Ovary (tissue), 9 donors: ENCODE data around the gene MIF. TPM values are rescaled to one million over a fixed set of nuclear protein-coding genes. Genes with fewer than 3 reads are reported as not detected.

ENCODE experiments used
- DNase-seq, 5 donors: peaks; one replicate each; pipeline ENCODE4 v3.0.0-alpha.2; 2019 to 2020
- H3K27ac ChIP-seq, 2 donors: fragments of 200-600 bp; one replicate each; pipeline versions ENCODE4 v1.5.1 to v1.8.0; 2019 to 2022
- H3K27me3 ChIP-seq: fragments of 200-600 bp; one replicate; pipeline ENCODE4 v1.8.0; 2022
- H3K36me3 ChIP-seq: fragments of 200-600 bp; sonication (generic); one replicate; pipeline ENCODE4 v1.5.1; 2019
- H3K4me1 ChIP-seq: one replicate; pipeline ENCODE4 v1.8.1; 2013; ENCODE audit warnings: mild to moderate bottlenecking, moderate library complexity; ENCODE audit not compliant: insufficient read depth
- H3K4me3 ChIP-seq: fragments of 200-600 bp; sonication (generic); one replicate; pipeline ENCODE4 v1.5.1; 2017
- H3K9me3 ChIP-seq, 2 donors: fragments of 200-600 bp in 1 of 2; sonication (generic) in 1 of 2; one replicate each; pipeline versions ENCODE4 v1.5.1 to v1.8.1; 2013 to 2019; ENCODE audit warnings: mild to moderate bottlenecking in 1 of 2, moderate library complexity in 1 of 2
- CTCF ChIP-seq, 3 donors: fragments of 450-650 bp in 2 of 3; fragments of 200-600 bp in 1 of 3; IDR thresholded peaks; one replicate each; pipeline versions ENCODE4 v1.5.1 to v1.8.0; 2016 to 2022; ENCODE audit warnings: antibody characterized with exemption in 3 of 3, mild to moderate bottlenecking in 1 of 3
- EP300 ChIP-seq: sonication (generic); formaldehyde crosslinking; IDR thresholded peaks from one replicate; pipeline ENCODE4 v1.6.1; 2017; ENCODE audit warnings: antibody characterized with exemption
- POLR2A ChIP-seq: fragments of 450-650 bp; IDR thresholded peaks from one replicate; pipeline ENCODE4 v1.6.1; 2017; ENCODE audit warnings: antibody characterized with exemption, mild to moderate bottlenecking, moderate library complexity
- WGBS, 3 donors: extraction: QIAGEN DNeasy Blood & Tissue Kit in 1 of 3; methylation state at CpG; one replicate each; pipeline versions ENCODE4 v1.1.5 to v1.1.7; 2013 to 2017; 5-methylcytosine and 5-hydroxymethylcytosine counted together
- intact Hi-C, 4 donors: fragments of 100-400 bp; cut with DNase I; formaldehyde crosslinking; loops; one replicate each; pipeline versions ENCODE4 v1.11.0 to v1.15.1; 2022 to 2023
- polyA plus RNA-seq, 2 donors: library from polyadenylated mRNA; stranded (reverse); fragments of 200-250 nt in 1 of 2; fragments of 350-450 nt in 1 of 2; fragmentation: Illumina TruSeq in 1 of 2; extraction: RNeasy Lipid Tissue Mini Kit (QIAGEN cat#74804) in 1 of 2; gene quantifications; one replicate each; pipeline ENCODE4 v1.2.3, GENCODE V29; 2013 to 2014
- total RNA-seq, 7 donors: library from RNA; depleted of rRNA in 2 of 7; stranded (reverse); fragments of >200 nt in 2 of 7; fragmentation: NEBNext Ultra II Directional in 3 of 7; extraction: Animal tissue kit (Norgen Biotek cat#: 25700) in 3 of 7; gene quantifications; one replicate each; pipeline versions ENCODE4 v1.1.0 to v1.2.4, GENCODE V29; 2016 to 2023
- donor health status: DM: no; HTN: no; CAD: no; lungs with moderate emphysema.
- donor health status: DM: no; HTN: no; CAD: no.
- donor health status: Bipolar disorder and iron deficiency.
- donor health status: DM: yes; HTN: yes; CAD: no.
- donor health status: DM: no; HTN: no; CAD: no.
- donor health status: DM: yes; HTN: yes; CAD: no.

Gene MIF
- total and polyA plus RNA-seq, 9 donors = 1.1 to 426 (median 361) TPM

- Histone ChIP-seq H3K4me1 (peaks cover 5% of the 10 kb centered on the region), H3K36me3 (no peaks in the 10 kb centered on the region), H3K4me3 (no peak overlapping the region), H3K27ac (no peak overlapping the region), H3K9me3 (no peaks in the 10 kb centered on the region), H3K27me3 (no peaks in the 10 kb centered on the region)
- TF ChIP-seq EP300 = no peak
- TF ChIP-seq POLR2A = no peak
- TF ChIP-seq CTCF (IDR thresholded peaks at IDR 0.05) = peak; percentile 90 to 99 (median 97)
- DNase-seq = peak; percentile 74 to 92 (median 85)
- 24 to 29% (median 26%) methylated on average over 57 to 62 of the region's 62 CpGs for WGBS, 3 donors
- intact Hi-C loops = loop anchor here (5.0 to 10.0 kb wide), 3 partner anchors 82 to 315 kb away; partner anchors contain the start of gene CHCHD10 (in 4 of the 4)
These were observed 44.9 kb upstream of the MIF start for GRCh38 chr22:23849009-23850006.

GRCh38 chr22:23850136-23850611, 44.0 kb upstream of the MIF start:
- Histone ChIP-seq H3K4me3 (no peak overlapping the region), H3K9me3 (no peaks in the 10 kb centered on the region), H3K4me1 (peaks cover 5% of the 10 kb centered on the region), H3K36me3 (no peaks in the 10 kb centered on the region), H3K27me3 (no peaks in the 10 kb centered on the region), H3K27ac (no peak overlapping the region)
- intact Hi-C loops = no loop called here
- 78 to 81% (median 80%) methylated on average over 16 of the region's 16 CpGs for WGBS, 3 donors
- DNase-seq = no peak
- no peak for TF ChIP-seq POLR2A
- no peak for TF ChIP-seq EP300
- TF ChIP-seq CTCF (IDR thresholded peaks at IDR 0.05) = no peak

- peak overlapping the region; percentile 72 for H3K4me3 ChIP-seq
- TF ChIP-seq POLR2A (no peak), CTCF (IDR thresholded peaks at IDR 0.05) (no peak), EP300 (no peak)
- H3K27me3 ChIP-seq = no peaks in the 10 kb centered on the region
- no peaks in the 10 kb centered on the region for H3K36me3 ChIP-seq
- intact Hi-C loops = no loop called here
- H3K9me3 ChIP-seq = no peaks in the 10 kb centered on the region
- peak; percentile 54 to 72 (median 62) for DNase-seq
- 3 to 7% (median 5%) methylated on average over 46 to 58 of the region's 58 CpGs for WGBS, 3 donors
- no peaks in the 10 kb centered on the region for H3K4me1 ChIP-seq
- H3K27ac ChIP-seq = peak overlapping the region; percentile 73 to 93
These were observed 37.2 kb upstream of the MIF start for GRCh38 chr22:23856721-23857605.
